SU-DHL-6 (cell line): ENCODE measurements around the gene BCAP31.

Experiments
- H2AFZ ChIP-seq: fragments of 200-600 bp; sonication (generic); 2 replicates; pipeline ENCODE4 v1.6.1; 2014; ENCODE audit warnings: low read depth, mild to moderate bottlenecking, moderate library complexity, mixed read lengths, antibody characterized with exemption, low read length; ENCODE audit not compliant: severe bottlenecking
- H3F3A ChIP-seq: fragments of 200-600 bp; shearing (Covaris generic); 2 replicates; pipeline ENCODE4 v1.6.0; 2016; ENCODE audit warnings: antibody characterized with exemption, mild to moderate bottlenecking; ENCODE audit not compliant: insufficient read depth
- H3K27ac ChIP-seq: fragments of 200-600 bp; sonication (generic); 2 replicates; pipeline ENCODE4 v1.5.1; 2016; ENCODE audit warnings: low read depth, mild to moderate bottlenecking, low read length, moderate library complexity, mixed read lengths
- H3K27me3 ChIP-seq: fragments of 200-600 bp; sonication (generic), shearing (Covaris generic); 2 replicates; pipeline ENCODE4 v1.6.0; 2014; ENCODE audit warnings: mild to moderate bottlenecking, low read length
- H3K36me3 ChIP-seq: fragments of 200-600 bp; sonication (generic); 2 replicates; pipeline ENCODE4 v1.6.1; 2014; ENCODE audit warnings: mild to moderate bottlenecking, low read length, mixed read lengths
- H3K4me2 ChIP-seq: fragments of 300-600, 200-600 bp; shearing (Covaris generic), sonication (generic); 2 replicates; pipeline ENCODE4 v1.6.0; 2014; ENCODE audit warnings: low read length, low read depth, mild to moderate bottlenecking; ENCODE audit not compliant: poor library complexity, severe bottlenecking
- H3K4me3 ChIP-seq: fragments of 200-600 bp; sonication (generic); 2 replicates; pipeline ENCODE4 v1.5.1; 2014; ENCODE audit warnings: antibody characterized with exemption, low read length, mild to moderate bottlenecking, mixed read lengths; ENCODE audit not compliant: insufficient read depth, poor library complexity, severe bottlenecking
- H3K79me2 ChIP-seq: fragments of 200-600 bp; sonication (generic); 2 replicates; pipeline ENCODE4 v1.6.1; 2014; ENCODE audit warnings: mild to moderate bottlenecking, low read length, moderate library complexity; ENCODE audit not compliant: insufficient read depth
- H3K9ac ChIP-seq: fragments of 200-600 bp; sonication (generic); 2 replicates; pipeline ENCODE4 v1.7.0; 2014; ENCODE audit warnings: mild to moderate bottlenecking, low read length
- H3K9me2 ChIP-seq: fragments of 200-600 bp; sonication (generic); replicated peaks from 2 replicates; pipeline ENCODE4 v1.6.1; 2014; ENCODE audit warnings: low read length; ENCODE audit not compliant: insufficient read depth
- H3K9me3 ChIP-seq: fragments of 200-600 bp; sonication (generic); 2 replicates; pipeline ENCODE4 v1.6.1; 2014; ENCODE audit warnings: low read length, mixed read lengths; ENCODE audit not compliant: insufficient read depth
- H4K20me1 ChIP-seq: fragments of 200-600 bp; sonication (generic); 2 replicates; pipeline ENCODE4 v1.6.1; 2014; ENCODE audit warnings: low read depth, mild to moderate bottlenecking, antibody characterized with exemption, low read length, moderate library complexity, mixed read lengths
- EZH2phosphoT487 ChIP-seq: fragments of 200-600 bp; sonication (generic), shearing (Covaris generic); conservative IDR thresholded peaks from 2 replicates; pipeline ENCODE4 v1.6.1; 2018; ENCODE audit warnings: mild to moderate bottlenecking, antibody characterized with exemption, low read length, moderate library complexity, mixed read lengths
- TF ChIP-seq, protein P1 (sequence below): fragments of 200-600 bp; sonication (generic); IDR thresholded peaks from one replicate; pipeline ENCODE4 v1.5.1; 2017; ENCODE audit warnings: antibody characterized with exemption, mild to moderate bottlenecking, low read length, moderate library complexity; ENCODE audit not compliant: insufficient read depth, poor library complexity, severe bottlenecking

The BCAP31 gene

DNA sequence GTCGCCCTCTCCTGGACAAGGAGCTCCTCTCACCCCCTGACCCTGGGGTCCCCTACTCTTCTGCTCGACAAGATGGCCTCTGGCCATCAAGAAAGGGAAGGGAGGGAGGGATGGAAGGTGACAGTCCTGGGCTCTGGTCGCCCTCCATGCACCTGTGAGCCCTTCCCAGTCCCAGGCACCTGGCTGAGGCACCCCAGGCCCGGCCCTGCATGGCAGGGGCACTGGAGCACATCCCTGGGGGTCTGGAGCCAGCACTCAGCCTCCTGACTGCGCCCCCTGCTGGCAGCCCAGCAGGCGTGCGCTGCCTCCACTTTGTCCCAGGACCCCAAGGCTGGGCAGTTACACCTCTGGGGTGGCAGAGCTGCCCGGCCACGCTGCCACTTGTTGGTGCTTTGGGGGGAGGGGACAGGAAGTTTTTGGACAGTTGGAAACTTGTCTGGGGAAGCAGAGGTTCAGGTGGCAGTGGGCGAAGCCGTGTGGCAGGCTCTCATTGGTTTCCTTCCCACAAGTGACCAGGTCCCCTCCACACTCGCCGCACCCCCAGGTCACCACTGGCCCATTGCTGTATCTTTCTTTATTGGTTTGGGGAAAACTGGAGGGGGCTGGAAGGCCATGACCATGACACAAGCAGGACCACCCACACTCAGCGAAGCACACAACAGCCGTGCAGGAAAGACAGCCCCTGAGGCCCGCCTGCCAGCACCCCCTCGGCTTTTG, 54.9 kb downstream of the BCAP31 start:
- H3K9me2 ChIP-seq, result no peaks in the 10 kb centered on the region
- no peaks in the 10 kb centered on the region for H3F3A ChIP-seq
- H3K36me3 ChIP-seq, result no peaks in the 10 kb centered on the region
- H3K4me3 ChIP-seq, result no peak overlapping the region
- TF ChIP-seq, protein P1, sequence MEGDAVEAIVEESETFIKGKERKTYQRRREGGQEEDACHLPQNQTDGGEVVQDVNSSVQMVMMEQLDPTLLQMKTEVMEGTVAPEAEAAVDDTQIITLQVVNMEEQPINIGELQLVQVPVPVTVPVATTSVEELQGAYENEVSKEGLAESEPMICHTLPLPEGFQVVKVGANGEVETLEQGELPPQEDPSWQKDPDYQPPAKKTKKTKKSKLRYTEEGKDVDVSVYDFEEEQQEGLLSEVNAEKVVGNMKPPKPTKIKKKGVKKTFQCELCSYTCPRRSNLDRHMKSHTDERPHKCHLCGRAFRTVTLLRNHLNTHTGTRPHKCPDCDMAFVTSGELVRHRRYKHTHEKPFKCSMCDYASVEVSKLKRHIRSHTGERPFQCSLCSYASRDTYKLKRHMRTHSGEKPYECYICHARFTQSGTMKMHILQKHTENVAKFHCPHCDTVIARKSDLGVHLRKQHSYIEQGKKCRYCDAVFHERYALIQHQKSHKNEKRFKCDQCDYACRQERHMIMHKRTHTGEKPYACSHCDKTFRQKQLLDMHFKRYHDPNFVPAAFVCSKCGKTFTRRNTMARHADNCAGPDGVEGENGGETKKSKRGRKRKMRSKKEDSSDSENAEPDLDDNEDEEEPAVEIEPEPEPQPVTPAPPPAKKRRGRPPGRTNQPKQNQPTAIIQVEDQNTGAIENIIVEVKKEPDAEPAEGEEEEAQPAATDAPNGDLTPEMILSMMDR, result peak; percentile 67
- no peak for TF ChIP-seq EZH2phosphoT487
- no peaks in the 10 kb centered on the region for H3K79me2 ChIP-seq
- no peaks in the 10 kb centered on the region for H3K9me3 ChIP-seq
- no peak overlapping the region for H3K27ac ChIP-seq
- no peak overlapping the region for H3K4me2 ChIP-seq
- H3K27me3 ChIP-seq, result no peaks in the 10 kb centered on the region
- no peaks in the 10 kb centered on the region for H4K20me1 ChIP-seq
- no peak overlapping the region for H2AFZ ChIP-seq
- no peak overlapping the region for H3K9ac ChIP-seq

DNA sequence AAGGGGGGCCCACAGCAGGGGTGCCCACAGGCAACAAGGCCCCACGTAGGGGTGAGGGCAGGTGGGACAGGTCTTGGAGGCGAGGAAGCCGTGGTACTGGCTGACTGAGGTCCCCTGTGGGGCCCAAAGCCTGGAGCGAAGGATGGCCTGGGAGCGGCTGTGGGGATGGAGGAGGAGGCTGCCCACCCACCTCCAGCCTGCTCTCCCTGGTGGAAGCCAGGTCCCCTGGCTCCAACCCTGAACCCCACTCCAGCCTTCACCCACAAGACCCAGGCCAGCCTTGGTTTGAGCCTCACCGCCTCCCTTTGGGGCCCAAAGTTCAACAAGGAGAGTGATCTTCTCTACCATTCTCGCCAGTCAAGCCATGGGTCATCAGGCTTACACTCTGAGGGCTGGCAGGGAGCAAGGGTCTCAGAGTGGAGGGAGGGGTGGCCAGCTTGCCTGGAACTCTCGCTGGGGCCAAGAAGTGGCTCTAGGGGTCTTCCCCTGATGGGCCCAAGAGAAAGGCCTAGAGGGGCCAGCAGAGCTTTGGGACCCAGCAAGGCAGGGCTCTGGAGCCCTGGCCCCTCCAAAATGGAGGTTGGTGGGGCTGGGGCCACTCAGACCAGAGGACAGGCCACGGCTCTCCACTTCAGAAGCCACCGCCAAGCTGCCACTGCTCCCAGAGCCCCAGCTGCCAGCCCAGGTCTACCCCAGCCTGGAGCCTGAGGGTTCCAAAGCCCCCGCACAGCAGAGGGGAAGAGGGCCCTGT, 55.6 kb downstream of the BCAP31 start:
- Histone ChIP-seq H4K20me1 (no peaks in the 10 kb centered on the region), H3K27me3 (no peaks in the 10 kb centered on the region), H3K36me3 (no peaks in the 10 kb centered on the region), H3K4me3 (no peak overlapping the region), H3K79me2 (no peaks in the 10 kb centered on the region), H2AFZ (no peak overlapping the region), H3K9me2 (no peaks in the 10 kb centered on the region), H3K9ac (no peak overlapping the region), H3F3A (no peaks in the 10 kb centered on the region), H3K9me3 (no peaks in the 10 kb centered on the region), H3K4me2 (no peak overlapping the region), H3K27ac (no peak overlapping the region)
- TF ChIP-seq, protein P1, result no peak
- TF ChIP-seq EZH2phosphoT487, result no peak

DNA sequence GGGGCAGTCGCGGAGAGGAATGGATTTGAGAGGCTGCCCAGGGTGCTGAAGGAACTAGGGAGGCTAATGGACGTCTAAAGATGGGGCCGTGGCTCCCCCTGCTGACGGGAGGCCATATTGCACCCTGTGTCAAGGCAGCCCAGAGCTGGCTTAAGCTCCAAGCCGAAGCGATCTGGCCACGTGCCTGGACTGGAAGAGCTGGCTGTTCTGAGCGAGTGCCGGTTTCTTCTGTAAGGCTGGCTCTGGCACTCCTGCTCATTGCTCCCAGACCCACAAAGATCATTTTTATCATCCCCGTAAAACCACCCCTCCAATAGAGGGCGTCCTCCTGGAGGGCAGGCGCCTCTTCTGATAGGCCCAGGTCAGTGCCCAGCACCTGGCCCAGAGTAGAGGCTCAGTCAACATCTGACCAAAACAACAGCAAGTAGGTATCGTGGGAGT, 56.2 kb downstream of the BCAP31 start:
- TF ChIP-seq, protein P1, result peak; percentile 66
- no peak for TF ChIP-seq EZH2phosphoT487
- no peak overlapping the region for H2AFZ ChIP-seq
- H3K27ac ChIP-seq, result no peak overlapping the region
- no peaks in the 10 kb centered on the region for H3K9me2 ChIP-seq
- H3K27me3 ChIP-seq, result no peaks in the 10 kb centered on the region
- no peaks in the 10 kb centered on the region for H3K9me3 ChIP-seq
- H3K9ac ChIP-seq, result no peak overlapping the region
- H3K4me2 ChIP-seq, result no peak overlapping the region
- H3K4me3 ChIP-seq, result no peak overlapping the region
- H3F3A ChIP-seq, result no peaks in the 10 kb centered on the region
- no peaks in the 10 kb centered on the region for H4K20me1 ChIP-seq
- no peaks in the 10 kb centered on the region for H3K36me3 ChIP-seq
- H3K79me2 ChIP-seq, result no peaks in the 10 kb centered on the region
